GM23338 (cell line): ENCODE data around the gene DSCAML1.

Source experiments
- CREB1 ChIP-seq: fragments of 250-450 bp; sonication (Bioruptor Pico); IDR thresholded peaks from 2 replicates; pipeline ENCODE4 v1.5.0; 2020; ENCODE audit warnings: low read depth, mild to moderate bottlenecking, moderate library complexity
- EZH2 ChIP-seq: fragments of 200-600 bp; sonication (generic); IDR thresholded peaks from one replicate; pipeline ENCODE4 v1.8.0; 2017; ENCODE audit warnings: antibody characterized with exemption, mild to moderate bottlenecking, low read depth; ENCODE audit not compliant: unreplicated experiment
- EZH2phosphoT487 ChIP-seq: fragments of 200-600 bp; sonication (generic); IDR thresholded peaks from one replicate; pipeline ENCODE4 v1.8.1; 2018; ENCODE audit warnings: antibody characterized with exemption; ENCODE audit not compliant: unreplicated experiment
- JUNB ChIP-seq: IDR thresholded peaks from one replicate; pipeline ENCODE4 v1.6.1; 2016; ENCODE audit warnings: antibody characterized with exemption; ENCODE audit not compliant: unreplicated experiment
- POLR2AphosphoS5 ChIP-seq: IDR thresholded peaks from 2 replicates; pipeline ENCODE4 v1.6.1; 2016; ENCODE audit warnings: antibody characterized with exemption, low read depth
- STAT1 ChIP-seq: IDR thresholded peaks from one replicate; pipeline ENCODE4 v1.6.1; 2016; ENCODE audit warnings: antibody characterized with exemption; ENCODE audit not compliant: unreplicated experiment
- ZNF114 ChIP-seq: fragments of 250-450 bp; sonication (Bioruptor Pico); IDR thresholded peaks from 2 replicates; pipeline ENCODE4 v1.5.0; 2020; ENCODE audit warnings: mild to moderate bottlenecking, moderate library complexity
- ZNF331 ChIP-seq: fragments of 250-450 bp; sonication (Bioruptor Pico); IDR thresholded peaks from 2 replicates; pipeline ENCODE4 v1.5.0; 2020; ENCODE audit warnings: low read depth, mild to moderate bottlenecking, moderate library complexity
- TF ChIP-seq, protein P1 (sequence below), 2 experiments: fragments of 200-600 bp in 1 of 2; sonication (generic) in 1 of 2; conservative IDR thresholded peaks; 2 replicates each; pipeline versions ENCODE4 v1.5.1 to v1.6.1; 2016 to 2017; ENCODE audit warnings: antibody characterized with exemption in 2 of 2, low read depth in 2 of 2, mild to moderate bottlenecking in 2 of 2, moderate library complexity in 1 of 2
- TF ChIP-seq, protein P2 (sequence below): IDR thresholded peaks from one replicate; pipeline ENCODE4 v1.6.1; 2018; ENCODE audit warnings: antibody characterized with exemption; ENCODE audit not compliant: unreplicated experiment
- TF ChIP-seq, protein P3 (sequence below): IDR thresholded peaks from 2 replicates; pipeline ENCODE4 v1.6.1; 2016; ENCODE audit warnings: antibody characterized with exemption
- TF ChIP-seq, protein P4 (sequence below): fragments of 250-450 bp; sonication (Bioruptor Pico); IDR thresholded peaks from 2 replicates; pipeline ENCODE4 v1.5.0; 2020; ENCODE audit warnings: mild to moderate bottlenecking, moderate library complexity

- TF ChIP-seq, protein P1, sequence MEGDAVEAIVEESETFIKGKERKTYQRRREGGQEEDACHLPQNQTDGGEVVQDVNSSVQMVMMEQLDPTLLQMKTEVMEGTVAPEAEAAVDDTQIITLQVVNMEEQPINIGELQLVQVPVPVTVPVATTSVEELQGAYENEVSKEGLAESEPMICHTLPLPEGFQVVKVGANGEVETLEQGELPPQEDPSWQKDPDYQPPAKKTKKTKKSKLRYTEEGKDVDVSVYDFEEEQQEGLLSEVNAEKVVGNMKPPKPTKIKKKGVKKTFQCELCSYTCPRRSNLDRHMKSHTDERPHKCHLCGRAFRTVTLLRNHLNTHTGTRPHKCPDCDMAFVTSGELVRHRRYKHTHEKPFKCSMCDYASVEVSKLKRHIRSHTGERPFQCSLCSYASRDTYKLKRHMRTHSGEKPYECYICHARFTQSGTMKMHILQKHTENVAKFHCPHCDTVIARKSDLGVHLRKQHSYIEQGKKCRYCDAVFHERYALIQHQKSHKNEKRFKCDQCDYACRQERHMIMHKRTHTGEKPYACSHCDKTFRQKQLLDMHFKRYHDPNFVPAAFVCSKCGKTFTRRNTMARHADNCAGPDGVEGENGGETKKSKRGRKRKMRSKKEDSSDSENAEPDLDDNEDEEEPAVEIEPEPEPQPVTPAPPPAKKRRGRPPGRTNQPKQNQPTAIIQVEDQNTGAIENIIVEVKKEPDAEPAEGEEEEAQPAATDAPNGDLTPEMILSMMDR (conservative IDR thresholded peaks at IDR 0.05; ENCODE audit: low read depth in 2 of 2) = no peak
- TF ChIP-seq, protein P2, sequence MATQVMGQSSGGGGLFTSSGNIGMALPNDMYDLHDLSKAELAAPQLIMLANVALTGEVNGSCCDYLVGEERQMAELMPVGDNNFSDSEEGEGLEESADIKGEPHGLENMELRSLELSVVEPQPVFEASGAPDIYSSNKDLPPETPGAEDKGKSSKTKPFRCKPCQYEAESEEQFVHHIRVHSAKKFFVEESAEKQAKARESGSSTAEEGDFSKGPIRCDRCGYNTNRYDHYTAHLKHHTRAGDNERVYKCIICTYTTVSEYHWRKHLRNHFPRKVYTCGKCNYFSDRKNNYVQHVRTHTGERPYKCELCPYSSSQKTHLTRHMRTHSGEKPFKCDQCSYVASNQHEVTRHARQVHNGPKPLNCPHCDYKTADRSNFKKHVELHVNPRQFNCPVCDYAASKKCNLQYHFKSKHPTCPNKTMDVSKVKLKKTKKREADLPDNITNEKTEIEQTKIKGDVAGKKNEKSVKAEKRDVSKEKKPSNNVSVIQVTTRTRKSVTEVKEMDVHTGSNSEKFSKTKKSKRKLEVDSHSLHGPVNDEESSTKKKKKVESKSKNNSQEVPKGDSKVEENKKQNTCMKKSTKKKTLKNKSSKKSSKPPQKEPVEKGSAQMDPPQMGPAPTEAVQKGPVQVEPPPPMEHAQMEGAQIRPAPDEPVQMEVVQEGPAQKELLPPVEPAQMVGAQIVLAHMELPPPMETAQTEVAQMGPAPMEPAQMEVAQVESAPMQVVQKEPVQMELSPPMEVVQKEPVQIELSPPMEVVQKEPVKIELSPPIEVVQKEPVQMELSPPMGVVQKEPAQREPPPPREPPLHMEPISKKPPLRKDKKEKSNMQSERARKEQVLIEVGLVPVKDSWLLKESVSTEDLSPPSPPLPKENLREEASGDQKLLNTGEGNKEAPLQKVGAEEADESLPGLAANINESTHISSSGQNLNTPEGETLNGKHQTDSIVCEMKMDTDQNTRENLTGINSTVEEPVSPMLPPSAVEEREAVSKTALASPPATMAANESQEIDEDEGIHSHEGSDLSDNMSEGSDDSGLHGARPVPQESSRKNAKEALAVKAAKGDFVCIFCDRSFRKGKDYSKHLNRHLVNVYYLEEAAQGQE = no peak
- TF ChIP-seq POLR2AphosphoS5 (no peak), CREB1 (no peak), EZH2phosphoT487 (no peak), EZH2 (no peak), JUNB (no peak), STAT1 (no peak), ZNF114 (CRISPR knock-in tag) (no peak), ZNF331 (CRISPR knock-in tag) (no peak)
- TF ChIP-seq, protein P3, sequence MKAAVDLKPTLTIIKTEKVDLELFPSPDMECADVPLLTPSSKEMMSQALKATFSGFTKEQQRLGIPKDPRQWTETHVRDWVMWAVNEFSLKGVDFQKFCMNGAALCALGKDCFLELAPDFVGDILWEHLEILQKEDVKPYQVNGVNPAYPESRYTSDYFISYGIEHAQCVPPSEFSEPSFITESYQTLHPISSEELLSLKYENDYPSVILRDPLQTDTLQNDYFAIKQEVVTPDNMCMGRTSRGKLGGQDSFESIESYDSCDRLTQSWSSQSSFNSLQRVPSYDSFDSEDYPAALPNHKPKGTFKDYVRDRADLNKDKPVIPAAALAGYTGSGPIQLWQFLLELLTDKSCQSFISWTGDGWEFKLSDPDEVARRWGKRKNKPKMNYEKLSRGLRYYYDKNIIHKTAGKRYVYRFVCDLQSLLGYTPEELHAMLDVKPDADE = no peak
- TF ChIP-seq, protein P4, sequence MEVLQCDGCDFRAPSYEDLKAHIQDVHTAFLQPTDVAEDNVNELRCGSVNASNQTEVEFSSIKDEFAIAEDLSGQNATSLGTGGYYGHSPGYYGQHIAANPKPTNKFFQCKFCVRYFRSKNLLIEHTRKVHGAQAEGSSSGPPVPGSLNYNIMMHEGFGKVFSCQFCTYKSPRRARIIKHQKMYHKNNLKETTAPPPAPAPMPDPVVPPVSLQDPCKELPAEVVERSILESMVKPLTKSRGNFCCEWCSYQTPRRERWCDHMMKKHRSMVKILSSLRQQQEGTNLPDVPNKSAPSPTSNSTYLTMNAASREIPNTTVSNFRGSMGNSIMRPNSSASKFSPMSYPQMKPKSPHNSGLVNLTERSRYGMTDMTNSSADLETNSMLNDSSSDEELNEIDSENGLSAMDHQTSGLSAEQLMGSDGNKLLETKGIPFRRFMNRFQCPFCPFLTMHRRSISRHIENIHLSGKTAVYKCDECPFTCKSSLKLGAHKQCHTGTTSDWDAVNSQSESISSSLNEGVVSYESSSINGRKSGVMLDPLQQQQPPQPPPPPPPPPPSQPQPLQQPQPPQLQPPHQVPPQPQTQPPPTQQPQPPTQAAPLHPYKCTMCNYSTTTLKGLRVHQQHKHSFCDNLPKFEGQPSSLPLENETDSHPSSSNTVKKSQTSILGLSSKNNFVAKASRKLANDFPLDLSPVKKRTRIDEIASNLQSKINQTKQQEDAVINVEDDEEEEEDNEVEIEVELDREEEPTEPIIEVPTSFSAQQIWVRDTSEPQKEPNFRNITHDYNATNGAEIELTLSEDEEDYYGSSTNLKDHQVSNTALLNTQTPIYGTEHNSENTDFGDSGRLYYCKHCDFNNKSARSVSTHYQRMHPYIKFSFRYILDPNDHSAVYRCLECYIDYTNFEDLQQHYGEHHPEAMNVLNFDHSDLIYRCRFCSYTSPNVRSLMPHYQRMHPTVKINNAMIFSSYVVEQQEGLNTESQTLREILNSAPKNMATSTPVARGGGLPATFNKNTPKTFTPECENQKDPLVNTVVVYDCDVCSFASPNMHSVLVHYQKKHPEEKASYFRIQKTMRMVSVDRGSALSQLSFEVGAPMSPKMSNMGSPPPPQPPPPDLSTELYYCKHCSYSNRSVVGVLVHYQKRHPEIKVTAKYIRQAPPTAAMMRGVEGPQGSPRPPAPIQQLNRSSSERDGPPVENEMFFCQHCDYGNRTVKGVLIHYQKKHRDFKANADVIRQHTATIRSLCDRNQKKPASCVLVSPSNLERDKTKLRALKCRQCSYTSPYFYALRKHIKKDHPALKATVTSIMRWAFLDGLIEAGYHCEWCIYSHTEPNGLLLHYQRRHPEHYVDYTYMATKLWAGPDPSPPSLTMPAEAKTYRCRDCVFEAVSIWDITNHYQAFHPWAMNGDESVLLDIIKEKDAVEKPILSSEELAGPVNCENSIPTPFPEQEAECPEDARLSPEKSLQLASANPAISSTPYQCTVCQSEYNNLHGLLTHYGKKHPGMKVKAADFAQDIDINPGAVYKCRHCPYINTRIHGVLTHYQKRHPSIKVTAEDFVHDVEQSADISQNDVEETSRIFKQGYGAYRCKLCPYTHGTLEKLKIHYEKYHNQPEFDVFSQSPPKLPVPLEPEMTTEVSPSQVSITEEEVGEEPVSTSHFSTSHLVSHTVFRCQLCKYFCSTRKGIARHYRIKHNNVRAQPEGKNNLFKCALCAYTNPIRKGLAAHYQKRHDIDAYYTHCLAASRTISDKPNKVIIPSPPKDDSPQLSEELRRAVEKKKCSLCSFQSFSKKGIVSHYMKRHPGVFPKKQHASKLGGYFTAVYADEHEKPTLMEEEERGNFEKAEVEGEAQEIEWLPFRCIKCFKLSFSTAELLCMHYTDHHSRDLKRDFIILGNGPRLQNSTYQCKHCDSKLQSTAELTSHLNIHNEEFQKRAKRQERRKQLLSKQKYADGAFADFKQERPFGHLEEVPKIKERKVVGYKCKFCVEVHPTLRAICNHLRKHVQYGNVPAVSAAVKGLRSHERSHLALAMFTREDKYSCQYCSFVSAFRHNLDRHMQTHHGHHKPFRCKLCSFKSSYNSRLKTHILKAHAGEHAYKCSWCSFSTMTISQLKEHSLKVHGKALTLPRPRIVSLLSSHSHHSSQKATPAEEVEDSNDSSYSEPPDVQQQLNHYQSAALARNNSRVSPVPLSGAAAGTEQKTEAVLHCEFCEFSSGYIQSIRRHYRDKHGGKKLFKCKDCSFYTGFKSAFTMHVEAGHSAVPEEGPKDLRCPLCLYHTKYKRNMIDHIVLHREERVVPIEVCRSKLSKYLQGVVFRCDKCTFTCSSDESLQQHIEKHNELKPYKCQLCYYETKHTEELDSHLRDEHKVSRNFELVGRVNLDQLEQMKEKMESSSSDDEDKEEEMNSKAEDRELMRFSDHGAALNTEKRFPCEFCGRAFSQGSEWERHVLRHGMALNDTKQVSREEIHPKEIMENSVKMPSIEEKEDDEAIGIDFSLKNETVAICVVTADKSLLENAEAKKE = no peak
Measured at GRCh38 chr11:117782101-117782500, 14.9 kb downstream of the DSCAML1 start.
